SK-N-SH (cell line): ENCODE data around the gene SLC35F1. TPM values are rescaled to one million over a fixed set of nuclear protein-coding genes. Genes with fewer than 3 reads are reported as not detected.

Experiments
- CTCF ChIA-PET: fragments of 300-600, 350-600 bp; formaldehyde crosslinking; extraction: SDS; loops from one replicate; lab custom pipeline; 2021; lab: Yijun Ruan, JAX
- POLR2A ChIA-PET: fragments of 350-600 bp; sonication (Branson Sonifier 250); formaldehyde crosslinking; extraction: SDS; loops from one replicate; lab custom pipeline; 2020; ENCODE audit warnings: antibody characterized with exemption, inconsistent platforms; lab: Yijun Ruan, JAX
- DNase-seq: peaks from one replicate; pipeline ENCODE4 v3.0.0; 2012
- H2AFZ ChIP-seq: fragments of 200-600 bp; sonication (generic); 2 replicates; pipeline ENCODE4 v1.8.1; 2016; ENCODE audit warnings: antibody characterized with exemption, mild to moderate bottlenecking, low read depth
- H3F3A ChIP-seq: fragments of 200-600 bp; sonication (generic); replicated peaks from 2 replicates; pipeline ENCODE3; 2016; ENCODE audit warnings: antibody characterized with exemption, mild to moderate bottlenecking; ENCODE audit not compliant: insufficient read depth
- H3K27ac ChIP-seq, 2 experiments: fragments of 200-500 bp in 1 of 2; fragments of 200-600 bp in 1 of 2; sonication (Bioruptor generic) in 1 of 2; sonication (generic), shearing (Covaris generic) in 1 of 2; 2 replicates each; pipeline versions ENCODE4 v1.5.1 to v1.6.1; 2014 to 2016; ENCODE audit warnings: low read depth in 2 of 2, inconsistent platforms in 1 of 2, low read length in 1 of 2, mild to moderate bottlenecking in 1 of 2, mixed read lengths in 1 of 2
- H3K27me3 ChIP-seq: fragments of 200-600 bp; sonication (generic), shearing (Covaris generic); 2 replicates; pipeline ENCODE4 v1.6.1; 2016; ENCODE audit warnings: mixed run types; ENCODE audit not compliant: insufficient read depth
- H3K36me3 ChIP-seq, 2 experiments: fragments of 200-500 bp in 1 of 2; fragments of 200-600 bp in 1 of 2; sonication (Bioruptor generic) in 1 of 2; sonication (generic) in 1 of 2; replicated peaks in 1 of 2; 2 replicates each; pipeline versions ENCODE3 to v1.5.1; 2014 to 2016; ENCODE audit warnings: low read length in 1 of 2, mild to moderate bottlenecking in 1 of 2; ENCODE audit not compliant: insufficient read depth in 2 of 2, control insufficient read depth in 1 of 2
- H3K4me1 ChIP-seq, 2 experiments: fragments of 200-500 bp in 1 of 2; fragments of 200-600 bp in 1 of 2; sonication (Bioruptor generic) in 1 of 2; sonication (generic), shearing (Covaris generic) in 1 of 2; 2 replicates each; pipeline versions ENCODE4 v1.5.1 to v1.6.1; 2014 to 2016; ENCODE audit warnings: low read depth in 1 of 2, low read length in 1 of 2, mixed run types in 1 of 2; ENCODE audit not compliant: insufficient read depth in 2 of 2, control insufficient read depth in 1 of 2
- H3K4me2 ChIP-seq: fragments of 200-600 bp; sonication (generic), shearing (Covaris generic); 2 replicates; pipeline ENCODE4 v1.6.1; 2017; ENCODE audit warnings: mixed run types
- H3K4me3 ChIP-seq, 2 experiments: fragments of 200-500 bp in 1 of 2; fragments of 200-600 bp in 1 of 2; sonication (Bioruptor generic) in 1 of 2; sonication (generic), shearing (Covaris generic) in 1 of 2; 2 replicates each; pipeline versions ENCODE4 v1.5.1 to v1.8.1; 2014 to 2016; ENCODE audit warnings: low read depth in 2 of 2, inconsistent platforms in 1 of 2, low read length in 1 of 2, mild to moderate bottlenecking in 1 of 2, mixed read lengths in 1 of 2, moderate library complexity in 1 of 2
- H3K79me2 ChIP-seq: fragments of 200-600 bp; sonication (generic); 2 replicates; pipeline ENCODE4 v1.8.1; 2017; ENCODE audit warnings: mild to moderate bottlenecking; ENCODE audit not compliant: insufficient read depth
- H3K9ac ChIP-seq: fragments of 200-600 bp; sonication (generic); 2 replicates; pipeline ENCODE4 v1.6.1; 2017; ENCODE audit warnings: mixed run types
- H3K9me2 ChIP-seq: fragments of 200-600 bp; sonication (generic); 2 replicates; pipeline ENCODE4 v1.6.1; 2017; ENCODE audit warnings: mixed run types
- H3K9me3 ChIP-seq: fragments of 200-600 bp; sonication (generic); 2 replicates; pipeline ENCODE4 v1.6.1; 2017; ENCODE audit warnings: mixed run types, mild to moderate bottlenecking, moderate library complexity
- H4K20me1 ChIP-seq: fragments of 200-600 bp; sonication (generic); 2 replicates; pipeline ENCODE4 v1.6.1; 2017; ENCODE audit warnings: mild to moderate bottlenecking, mixed run types; ENCODE audit not compliant: insufficient read depth
- CHD2 ChIP-seq: fragments of 150-350 bp; IDR thresholded peaks from 2 replicates; pipeline ENCODE4 v1.6.1; 2018; ENCODE audit warnings: low read length; ENCODE audit not compliant: partially characterized antibody
- CTCF ChIP-seq: fragments of 200-600 bp; sonication (generic); IDR thresholded peaks from 2 replicates; pipeline ENCODE4 v1.6.1; 2017; ENCODE audit warnings: antibody characterized with exemption, mild to moderate bottlenecking, moderate library complexity
- ELF1 ChIP-seq: IDR thresholded peaks from 2 replicates; pipeline ENCODE4 v1.4.0; 2012
- FOSL2 ChIP-seq: IDR thresholded peaks from 2 replicates; pipeline ENCODE4 v1.4.0; 2012; ENCODE audit warnings: low read depth, mild to moderate bottlenecking, moderate library complexity, borderline replicate concordance
- FOXM1 ChIP-seq: IDR thresholded peaks from 2 replicates; pipeline ENCODE4 v1.4.0; 2012; ENCODE audit warnings: low read depth, mild to moderate bottlenecking
- GABPA ChIP-seq: IDR thresholded peaks from 2 replicates; pipeline ENCODE4 v1.4.0; 2012; ENCODE audit warnings: low read depth, mild to moderate bottlenecking
- JUND ChIP-seq: IDR thresholded peaks from 2 replicates; pipeline ENCODE4 v1.4.0; 2012
- MAX ChIP-seq: IDR thresholded peaks from 2 replicates; pipeline ENCODE4 v1.4.0; 2012; ENCODE audit warnings: low read depth
- NFIC ChIP-seq: IDR thresholded peaks from 2 replicates; pipeline ENCODE4 v1.4.0; 2012; ENCODE audit warnings: borderline replicate concordance
- POLR2AphosphoS5 ChIP-seq: IDR thresholded peaks from 2 replicates; pipeline ENCODE4 v1.6.1; 2012; ENCODE audit warnings: low read depth, low read length
- RAD21 ChIP-seq: IDR thresholded peaks from 2 replicates; pipeline ENCODE4 v1.6.1; 2012; ENCODE audit warnings: mild to moderate bottlenecking, low read length
- RFX5 ChIP-seq: IDR thresholded peaks from 2 replicates; pipeline ENCODE4 v1.6.1; 2012; ENCODE audit warnings: mild to moderate bottlenecking, improper control_type of control experiment, low read length
- RXRA ChIP-seq: IDR thresholded peaks from 2 replicates; pipeline ENCODE4 v1.4.0; 2012; ENCODE audit warnings: low read depth, mild to moderate bottlenecking, borderline replicate concordance
- SMC3 ChIP-seq: IDR thresholded peaks from 2 replicates; pipeline ENCODE4 v1.6.1; 2012; ENCODE audit warnings: low read depth, low read length, improper control_type of control experiment
- TCF12 ChIP-seq: IDR thresholded peaks from 2 replicates; pipeline ENCODE4 v1.4.0; 2012
- TEAD4 ChIP-seq: IDR thresholded peaks from 2 replicates; pipeline ENCODE4 v1.4.0; 2012; ENCODE audit warnings: mild to moderate bottlenecking, borderline replicate concordance; ENCODE audit not compliant: insufficient read depth
- YY1 ChIP-seq: IDR thresholded peaks from 2 replicates; pipeline ENCODE4 v1.4.0; 2012; ENCODE audit warnings: low read depth, mild to moderate bottlenecking
- ZBTB33 ChIP-seq: IDR thresholded peaks from 2 replicates; pipeline ENCODE4 v1.4.0; 2012; ENCODE audit warnings: low read depth, borderline replicate concordance
- WGBS: methylation state at CpG from one replicate; pipeline ENCODE4 v1.1.6; 2017; ENCODE audit warnings: low lambda C conversion rate; 5-methylcytosine and 5-hydroxymethylcytosine counted together
- polyA plus RNA-seq, 3 experiments: library from polyadenylated mRNA; depleted of rRNA; stranded (reverse); fragments of >200 nt; gene quantifications; 2 replicates each; pipeline ENCODE4 v1.2.3, GENCODE V29; 2012

SLC35F1 gene
- polyA plus RNA-seq, 1 of the 3 experiments (the other 2 are of a cell fraction): under 0.01 TPM

- Histone ChIP-seq H3K9me2 (no peaks in the 10 kb centered on the region), H3K9ac (no peak overlapping the region), H3F3A (no peaks in the 10 kb centered on the region), H3K9me3 (no peaks in the 10 kb centered on the region), H3K79me2 (no peaks in the 10 kb centered on the region), H3K27ac (no peak overlapping the region), H4K20me1 (no peaks in the 10 kb centered on the region), H2AFZ (no peak overlapping the region), H3K4me1 (peaks cover 0 to 3% of the 10 kb centered on the region in 2 experiments; a peak in 1 of 4 replicates), H3K27me3 (no peaks in the 10 kb centered on the region), H3K36me3 (no peaks in the 10 kb centered on the region), H3K4me2 (no peak overlapping the region)
- WGBS: 11% methylated on average over 5 of the region's 5 CpGs
- DNase-seq: no peak
- ChIA-PET CTCF (no interaction called here), POLR2A (no interaction called here)
- no peak for TF ChIP-seq TCF12
- TF ChIP-seq GABPA: no peak
- no peak for TF ChIP-seq NFIC
- no peak for TF ChIP-seq CTCF
- no peak for TF ChIP-seq RAD21
- TF ChIP-seq TEAD4: no peak
- no peak for TF ChIP-seq MAX
- TF ChIP-seq FOSL2: no peak
- TF ChIP-seq SMC3: no peak
- no peak for TF ChIP-seq RXRA
- TF ChIP-seq YY1: no peak
- TF ChIP-seq CHD2: no peak
- no peak for TF ChIP-seq FOXM1
- no peak for TF ChIP-seq ELF1
- TF ChIP-seq JUND: no peak
- no peak for TF ChIP-seq POLR2AphosphoS5
- no peak for TF ChIP-seq RFX5
- no peak for TF ChIP-seq ZBTB33
- TF ChIP-seq, all 33 proteins: peak for 0
- no peak overlapping the region for H3K4me3 ChIP-seq
These were observed 240.4 kb downstream of the SLC35F1 start for GRCh38 chr6:118147511-118147910.
